ENCODE results near the gene CHDH.

DNA sequence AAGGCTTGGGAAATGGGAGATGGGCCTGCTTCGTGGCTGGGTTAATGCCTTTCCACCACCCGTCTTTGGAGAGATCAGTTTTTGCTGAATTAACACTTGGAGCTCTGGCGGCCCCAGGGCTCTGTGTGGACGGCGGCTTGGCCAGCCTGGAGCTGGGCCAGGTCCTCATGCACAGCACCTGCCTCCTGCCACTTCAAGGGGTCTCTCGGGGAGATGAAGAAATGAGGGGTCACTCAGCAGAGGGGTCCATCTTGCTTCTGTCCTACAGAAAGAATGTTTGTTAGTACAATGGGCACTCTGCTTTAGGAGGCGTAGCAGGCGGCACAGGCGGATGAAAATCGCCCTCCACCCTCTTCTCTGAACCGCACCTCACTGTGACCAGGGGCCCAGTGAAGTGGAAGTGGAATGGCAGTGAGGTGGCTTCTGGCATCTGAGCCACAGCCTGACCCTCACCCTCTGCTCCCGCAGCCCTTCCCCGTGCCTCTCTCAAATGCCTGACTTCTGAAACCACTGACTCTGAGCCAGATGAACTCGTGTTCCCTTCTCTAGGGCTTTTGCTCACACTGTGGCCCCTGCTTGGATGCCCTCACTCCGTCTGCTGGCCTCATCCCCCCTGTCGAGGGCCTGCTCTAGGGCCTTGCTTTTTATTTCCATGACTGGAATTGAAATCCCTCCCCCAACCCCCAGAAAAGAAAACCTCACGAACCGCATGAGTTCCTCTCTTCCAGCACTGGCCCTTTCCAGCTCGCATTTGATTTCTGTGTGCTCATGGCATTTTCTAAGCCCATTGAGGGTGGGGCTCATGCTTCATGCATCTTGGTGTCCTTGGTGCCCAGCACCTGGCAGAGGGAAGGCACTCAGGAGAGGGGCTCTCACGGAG lies 42.2 kb downstream of the CHDH start:
- TF ChIP-seq, protein P1, sequence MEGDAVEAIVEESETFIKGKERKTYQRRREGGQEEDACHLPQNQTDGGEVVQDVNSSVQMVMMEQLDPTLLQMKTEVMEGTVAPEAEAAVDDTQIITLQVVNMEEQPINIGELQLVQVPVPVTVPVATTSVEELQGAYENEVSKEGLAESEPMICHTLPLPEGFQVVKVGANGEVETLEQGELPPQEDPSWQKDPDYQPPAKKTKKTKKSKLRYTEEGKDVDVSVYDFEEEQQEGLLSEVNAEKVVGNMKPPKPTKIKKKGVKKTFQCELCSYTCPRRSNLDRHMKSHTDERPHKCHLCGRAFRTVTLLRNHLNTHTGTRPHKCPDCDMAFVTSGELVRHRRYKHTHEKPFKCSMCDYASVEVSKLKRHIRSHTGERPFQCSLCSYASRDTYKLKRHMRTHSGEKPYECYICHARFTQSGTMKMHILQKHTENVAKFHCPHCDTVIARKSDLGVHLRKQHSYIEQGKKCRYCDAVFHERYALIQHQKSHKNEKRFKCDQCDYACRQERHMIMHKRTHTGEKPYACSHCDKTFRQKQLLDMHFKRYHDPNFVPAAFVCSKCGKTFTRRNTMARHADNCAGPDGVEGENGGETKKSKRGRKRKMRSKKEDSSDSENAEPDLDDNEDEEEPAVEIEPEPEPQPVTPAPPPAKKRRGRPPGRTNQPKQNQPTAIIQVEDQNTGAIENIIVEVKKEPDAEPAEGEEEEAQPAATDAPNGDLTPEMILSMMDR (IDR thresholded peaks at IDR 0.05): no peak
- TF ChIP-seq POLR2A (IDR thresholded peaks at IDR 0.05): no peak

All from uterus (tissue), 2 donors.